K562 (cell line): ENCODE measurements around the gene MAPK8IP1. TPM values are rescaled to one million over a fixed set of nuclear protein-coding genes. Genes with fewer than 3 reads are reported as not detected.
A peak's percentile ranks its signal among the peaks of the same experiment; 100 is the strongest.

Experiments used
- ATAC-seq: fragments of 200-7000 bp; cut with Tn5 transposase; 3 replicates; pipeline ENCODE4 v1.9.1; 2020; ENCODE audit warnings: moderate library complexity
- BruUV-seq: library from RNA; stranded (reverse); fragments of 400-500 nt; replicated peaks from 2 replicates; lab custom pipeline; 2021; lab: Mats Ljungman, UMichigan
- CTCF ChIA-PET: fragments of 300-600 bp; formaldehyde crosslinking; extraction: SDS; loops from one replicate; lab custom pipeline; 2021; ENCODE audit warnings: low intra/inter-chr PET ratio; lab: Yijun Ruan, JAX
- POLR2A ChIA-PET: fragments of 300-600, 350-650 bp; sonication (Branson Sonifier 250); formaldehyde crosslinking; extraction: SDS; loops from one replicate; lab custom pipeline; 2021; ENCODE audit warnings: antibody characterized with exemption, inconsistent platforms; lab: Yijun Ruan, JAX
- DNase-seq, 4 experiments: peaks; one replicate each; pipeline versions ENCODE4 v3.0.0 to v3.0.0-alpha.2; 2011 to 2018; ENCODE audit warnings: low spot score in 3 of 4, mixed read lengths in 3 of 4; ENCODE audit errors: extremely low read depth in 1 of 4
- FAIRE-seq: peaks from 2 replicates; lab custom pipeline; 2011; peaks lifted over from hg19 to GRCh38; lab: Jason Lieb, UNC
- H2AFZ ChIP-seq: 2 replicates; pipeline ENCODE4 v1.6.0; 2011; ENCODE audit warnings: low read depth, low read length, control low read depth, inconsistent platforms
- H3K27ac ChIP-seq: fragments of 200-600 bp; 3 replicates; pipeline ENCODE4 v1.8.0; 2011; ENCODE audit warnings: low read depth, mild to moderate bottlenecking, control low read depth, inconsistent platforms, low read length, moderate library complexity, mixed read lengths; ENCODE audit errors: extremely low read depth
- H3K27me3 ChIP-seq, 2 experiments: fragments of 300-600 bp in 1 of 2; 2 replicates in 1 of 2; 3 replicates in 1 of 2; pipeline versions ENCODE4 v1.6.0 to v1.8.0; 2011; ENCODE audit warnings: inconsistent platforms in 2 of 2, low read length in 2 of 2, mild to moderate bottlenecking in 1 of 2, mixed read lengths in 1 of 2, moderate library complexity in 1 of 2; ENCODE audit not compliant: control insufficient read depth in 2 of 2, insufficient read depth in 2 of 2
- H3K36me3 ChIP-seq: fragments of 300-600 bp; 3 replicates; pipeline ENCODE4 v1.8.0; 2011; ENCODE audit warnings: mild to moderate bottlenecking, low read length, inconsistent platforms; ENCODE audit not compliant: control insufficient read depth, insufficient read depth
- H3K4me1 ChIP-seq, 2 experiments: fragments of 200-600 bp in 1 of 2; replicated peaks in 1 of 2; 2 replicates in 1 of 2; 3 replicates in 1 of 2; pipeline versions ENCODE4 v1.5.1 to v1.8.0; 2011; ENCODE audit warnings: inconsistent platforms in 2 of 2, low read length in 2 of 2, mild to moderate bottlenecking in 1 of 2, mixed read lengths in 1 of 2, moderate library complexity in 1 of 2; ENCODE audit not compliant: control insufficient read depth in 2 of 2, insufficient read depth in 2 of 2
- H3K4me2 ChIP-seq: 2 replicates; pipeline ENCODE4 v1.6.1; 2011; ENCODE audit warnings: low read length, control low read depth, inconsistent platforms, mixed read lengths; ENCODE audit not compliant: insufficient read depth
- H3K4me3 ChIP-seq: fragments of 200-600 bp; sonication (generic), shearing (Covaris generic); 2 replicates; pipeline ENCODE4 v1.5.1; 2016; ENCODE audit warnings: control low read depth, inconsistent platforms
- H3K79me2 ChIP-seq: fragments of 200-600 bp; 3 replicates; pipeline ENCODE4 v1.8.0; 2011; ENCODE audit warnings: low read length, inconsistent platforms; ENCODE audit not compliant: control insufficient read depth, insufficient read depth
- H3K9ac ChIP-seq, 2 experiments: 2 replicates each; pipeline versions ENCODE4 v1.6.0 to v1.6.1; 2011; ENCODE audit warnings: low read depth in 2 of 2, low read length in 2 of 2, control low read depth in 1 of 2, inconsistent platforms in 1 of 2, mild to moderate bottlenecking in 1 of 2, mixed read lengths in 1 of 2; ENCODE audit not compliant: insufficient read depth in 1 of 2
- H3K9me1 ChIP-seq: one replicate; pipeline ENCODE4 v1.6.0; 2011; ENCODE audit warnings: inconsistent platforms, mild to moderate bottlenecking, low read length, moderate library complexity; ENCODE audit not compliant: control insufficient read depth, insufficient read depth
- H3K9me3 ChIP-seq: replicated peaks from 2 replicates; pipeline ENCODE4 v1.5.1; 2011; ENCODE audit warnings: low read depth, low read length, inconsistent platforms; ENCODE audit not compliant: control insufficient read depth, insufficient read depth
- H4K20me1 ChIP-seq: replicated peaks from 2 replicates; pipeline ENCODE4 v1.6.1; 2011; ENCODE audit warnings: low read length, inconsistent platforms, mixed read lengths; ENCODE audit not compliant: control insufficient read depth, insufficient read depth
- ELF2 ChIP-seq: fragments of 250-450 bp; sonication (Bioruptor Pico); IDR thresholded peaks from 2 replicates; pipeline ENCODE4 v1.5.0; 2021; ENCODE audit warnings: mild to moderate bottlenecking
- HIVEP1 ChIP-seq: fragments of 250-450 bp; sonication (Bioruptor Pico); IDR thresholded peaks from 2 replicates; pipeline ENCODE4 v1.4.0; 2020; ENCODE audit warnings: mild to moderate bottlenecking
- RBFOX2 ChIP-seq: fragments of 200-400 bp; formaldehyde crosslinking; IDR thresholded peaks from 2 replicates; pipeline ENCODE4 v1.6.1; 2017; ENCODE audit warnings: low read depth, mild to moderate bottlenecking, low read length, moderate library complexity
- RBM22 ChIP-seq: fragments of 200-400 bp; formaldehyde crosslinking; IDR thresholded peaks from 2 replicates; pipeline ENCODE4 v1.6.1; 2018; ENCODE audit warnings: low read length, low read depth; ENCODE audit not compliant: poor library complexity, severe bottlenecking
- U2AF1 ChIP-seq: fragments of 200-400 bp; formaldehyde crosslinking; optimal IDR thresholded peaks from 2 replicates; pipeline ENCODE3; 2017; ENCODE audit warnings: mild to moderate bottlenecking, low read depth, low read length, moderate library complexity
- ZNF57 ChIP-seq: fragments of 450-650 bp; formaldehyde crosslinking; IDR thresholded peaks from 2 replicates; pipeline ENCODE4 v1.4.0; 2020; ENCODE audit warnings: mild to moderate bottlenecking, moderate library complexity
- WGBS: fragments of 100-300 bp; shearing (Covaris generic); methylation state at CpG from one replicate; pipeline ENCODE4 v1.1.6; 2016; ENCODE audit warnings: low coverage, mixed read lengths; ENCODE audit not compliant: insufficient coverage; ENCODE audit errors: missing lambda C conversion rate; 5-methylcytosine and 5-hydroxymethylcytosine counted together
- in situ Hi-C: fragments of 300-500 bp; cut with MboI; formaldehyde crosslinking; loops from 4 replicates; pipeline ENCODE4 v1.15.0; 2018; ENCODE audit warnings: inconsistent platforms, mixed read lengths
- intact Hi-C: fragments of 100-400 bp; cut with micrococcal nuclease; formaldehyde crosslinking; loops from 2 replicates; pipeline ENCODE4 v1.14.2; 2022
- polyA plus RNA-seq, 8 experiments: library from polyadenylated mRNA; depleted of rRNA in 4 of 8; stranded (reverse) in 5 of 8; unstranded in 3 of 8; fragments of >200 nt; fragmentation: Nextera tagmentation in 2 of 8; fragmentation: Illumina TruSeq in 1 of 8; extraction: Ambion mirVana in 2 of 8; extraction: Trizol in 1 of 8; gene quantifications; 2 replicates each; pipeline versions ENCODE4 v1.2.1 to v1.2.3, GENCODE V29; 2011 to 2014; ENCODE audit warnings: inconsistent platforms in 1 of 8, missing spikeins in 1 of 8
- total RNA-seq, 7 experiments: library from RNA; depleted of rRNA in 6 of 7; stranded (reverse); fragments of >200 nt in 6 of 7; fragmentation: Illumina TruSeq in 2 of 7; extraction: Trizol in 2 of 7; gene quantifications; 2 replicates each; pipeline versions ENCODE4 v1.2.1 to v1.2.3, GENCODE V29; 2011 to 2021; ENCODE audit warnings: low replicate concordance in 1 of 7
- TF ChIP-seq, protein P1 (sequence below): fragments of 450-650 bp; formaldehyde crosslinking; IDR thresholded peaks from 2 replicates; pipeline ENCODE4 v1.4.0; 2020; ENCODE audit warnings: mild to moderate bottlenecking, moderate library complexity

The MAPK8IP1 gene
- total and polyA plus RNA-seq, 9 of the 15 experiments (the other 6 are each of a cell fraction or from before 2014, with no cell fraction given) = 0.13 to 6.9 (median 2.5) TPM

DNA sequence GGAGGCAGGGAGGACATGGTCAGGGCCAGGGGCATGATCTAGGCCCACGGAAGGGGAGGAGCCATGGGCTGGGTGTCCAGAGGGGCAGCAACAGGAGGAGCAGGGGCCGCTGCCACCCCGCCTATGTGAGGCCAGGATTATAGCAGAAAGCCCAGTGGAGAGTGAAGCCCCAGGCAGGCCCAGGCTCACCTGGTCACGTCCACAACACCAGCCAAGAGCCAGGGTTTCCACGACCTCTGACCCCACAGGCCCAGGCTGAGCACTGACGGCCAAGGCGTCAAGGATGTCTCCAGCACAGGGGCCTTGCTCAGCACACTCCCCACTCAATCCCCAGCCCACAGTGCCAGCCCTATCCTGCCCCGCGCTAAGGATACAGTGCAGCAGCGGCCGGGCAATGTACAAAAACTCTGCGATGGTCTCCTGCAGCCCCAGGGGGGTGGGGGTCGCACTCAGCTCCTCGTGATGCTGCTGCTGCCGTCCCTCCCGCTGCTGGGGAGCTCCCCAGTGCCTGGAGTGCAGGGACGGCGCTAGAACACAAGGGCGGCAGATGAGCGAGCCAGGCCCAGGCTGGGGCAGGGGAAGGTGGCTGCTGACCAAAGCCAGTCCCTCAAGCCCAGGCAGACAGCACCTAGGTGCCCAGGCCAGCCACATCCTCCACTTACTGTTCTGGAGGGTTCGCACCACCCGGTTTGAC, 28.6 kb downstream of the MAPK8IP1 start:
- Histone ChIP-seq H3K27me3 (no peaks in the 10 kb centered on the region), H4K20me1 (no peaks in the 10 kb centered on the region), H3K36me3 (peaks cover 50% of the 10 kb centered on the region; the same call in 2 of the 3 replicates), H3K4me1 (peaks cover 3 to 31% of the 10 kb centered on the region in 2 experiments; a peak in 4 of 5 replicates), H3K4me2 (no peak overlapping the region), H3K9me3 (no peaks in the 10 kb centered on the region), H3K79me2 (peaks cover 14% of the 10 kb centered on the region), H3K9me1 (peaks cover 3% of the 10 kb centered on the region), H3K27ac (no peak overlapping the region), H3K9ac (peak overlapping the region in 1 of 2 experiments; percentile 1; a peak in 1 of 4 replicates), H2AFZ (no peak overlapping the region), H3K4me3 (no peak overlapping the region)
- no peak for DNase-seq
- FAIRE-seq = no peak
- 84% methylated on average over 19 of the region's 22 CpGs for WGBS
- ChIA-PET POLR2A (interaction anchor here (0.8 to 0.9 kb wide), 2 partner anchors 13 to 599 kb away, joined by 3 read pairs; no protein-coding TSS in a partner anchor), CTCF (no interaction called here)
- in situ Hi-C loops = no loop called here
- ATAC-seq = no peak
- BruUV-seq = no TSS peak
- intact Hi-C loops = no loop called here
- TF ChIP-seq RBFOX2 = peak; percentile 51
- TF ChIP-seq ZNF57 (CRISPR knock-in tag) = no peak

DNA sequence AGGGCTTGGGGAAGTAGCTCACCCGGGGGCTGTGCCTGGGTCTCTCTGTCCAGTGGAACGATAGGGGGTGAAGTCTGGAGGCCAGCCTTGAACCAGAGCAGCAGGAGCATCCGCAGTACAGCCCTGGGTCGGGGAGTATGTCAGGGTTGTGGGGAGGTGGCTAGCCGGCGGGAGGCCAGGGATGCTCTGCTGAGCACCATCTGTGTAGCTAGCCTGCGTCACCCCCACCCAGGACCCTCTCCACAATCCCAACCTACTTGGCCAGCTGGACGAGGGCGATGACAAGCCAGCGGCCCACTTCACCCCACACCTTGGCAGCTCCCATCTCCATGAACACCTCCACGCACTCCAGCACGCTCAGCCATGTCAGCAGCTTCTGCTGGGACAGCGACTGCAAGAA, 30.0 kb downstream of the MAPK8IP1 start:
- in situ Hi-C loops (no loop called here), intact Hi-C loops (no loop called here)
- Histone ChIP-seq H4K20me1 (no peaks in the 10 kb centered on the region), H3K9me3 (no peaks in the 10 kb centered on the region), H2AFZ (no peak overlapping the region), H3K36me3 (peaks cover 43% of the 10 kb centered on the region; the same call in 2 of the 3 replicates), H3K4me2 (no peak overlapping the region), H3K9ac (peak overlapping the region in 1 of 2 experiments; percentile 71; a peak in 1 of 4 replicates), H3K4me1 (peaks cover 6 to 29% of the 10 kb centered on the region in 2 experiments; a peak in 4 of 5 replicates), H3K79me2 (peaks cover 14% of the 10 kb centered on the region), H3K27me3 (no peaks in the 10 kb centered on the region), H3K9me1 (no peaks in the 10 kb centered on the region), H3K4me3 (no peak overlapping the region)
- FAIRE-seq (no peak), ATAC-seq (no peak), DNase-seq (no peak)
- ChIA-PET CTCF (no interaction called here), POLR2A (interaction anchor here (0.6 to 1.1 kb wide), 3 partner anchors 8 to 68 kb away, joined by 3 read pairs; partner anchors contain the start of gene FREY1)
- WGBS = 80% methylated on average over 12 of the region's 13 CpGs
- BruUV-seq = no TSS peak
- TF ChIP-seq HIVEP1 (CRISPR knock-in tag) (no peak), RBM22 (no peak), U2AF1 (no peak), ELF2 (CRISPR knock-in tag) (no peak), RBFOX2 (peak; percentile 32; the same call in 1 of the 2 replicates)
- TF ChIP-seq, protein P1, sequence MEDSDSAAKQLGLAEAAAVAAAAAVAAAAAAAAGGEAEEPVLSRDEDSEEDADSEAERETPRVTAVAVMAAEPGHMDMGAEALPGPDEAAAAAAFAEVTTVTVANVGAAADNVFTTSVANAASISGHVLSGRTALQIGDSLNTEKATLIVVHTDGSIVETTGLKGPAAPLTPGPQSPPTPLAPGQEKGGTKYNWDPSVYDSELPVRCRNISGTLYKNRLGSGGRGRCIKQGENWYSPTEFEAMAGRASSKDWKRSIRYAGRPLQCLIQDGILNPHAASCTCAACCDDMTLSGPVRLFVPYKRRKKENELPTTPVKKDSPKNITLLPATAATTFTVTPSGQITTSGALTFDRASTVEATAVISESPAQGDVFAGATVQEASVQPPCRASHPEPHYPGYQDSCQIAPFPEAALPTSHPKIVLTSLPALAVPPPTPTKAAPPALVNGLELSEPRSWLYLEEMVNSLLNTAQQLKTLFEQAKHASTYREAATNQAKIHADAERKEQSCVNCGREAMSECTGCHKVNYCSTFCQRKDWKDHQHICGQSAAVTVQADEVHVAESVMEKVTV (CRISPR knock-in tag) = no peak
- TF ChIP-seq, all 486 proteins: peak for 1
- H3K27ac ChIP-seq = no peak overlapping the region
